Inferior parietal cortex (tissue), 1 donor: Measurements from ENCODE around the gene FGF8.

Source experiments
- DNase-seq: peaks from one replicate; pipeline ENCODE4 v3.0.0-alpha.2; 2016; ENCODE audit errors: extremely low spot score

The FGF8 gene

GRCh38 chr10:101725296-101726114, 50.4 kb downstream of the FGF8 start:
- no peak for DNase-seq

GRCh38 chr10:101724446-101724845, 51.5 kb downstream of the FGF8 start:
- DNase-seq = no peak

- no peak for DNase-seq
Observed at GRCh38 chr10:101723176-101723575, 52.7 kb downstream of the FGF8 start.

- no peak for DNase-seq
Observed at GRCh38 chr10:101721806-101722205, 54.1 kb downstream of the FGF8 start.

GRCh38 chr10:101720606-101721230, 55.2 kb downstream of the FGF8 start:
- no peak for DNase-seq
